Islet of Langerhans (tissue), 1 donor: ENCODE measurements around the gene PTGR3.

ENCODE experiments used
- FAIRE-seq: peaks from one replicate; lab custom pipeline; 2011; peaks lifted over from hg19 to GRCh38; lab: Jason Lieb, UNC

The PTGR3 gene

GRCh38 chr18:75209129-75209950 lies at the start of gene PTGR3:
Gene PTGR3 (minus strand): TSS chr18:75209139. CDS start chr18:75209058, 81 bp downstream.
- FAIRE-seq = peak; percentile 30

GRCh38 chr18:75257605-75258004 lies 48.7 kb upstream of the PTGR3 start:
- FAIRE-seq = no peak

GRCh38 chr18:75256376-75256775 lies 47.4 kb upstream of the PTGR3 start:
- peak; percentile 36 for FAIRE-seq

- no peak for FAIRE-seq
Observed at GRCh38 chr18:75255094-75255493, 46.2 kb upstream of the PTGR3 start.

- FAIRE-seq = no peak
Observed at GRCh38 chr18:75253784-75254183, 44.8 kb upstream of the PTGR3 start.

GRCh38 chr18:75253043-75253442 lies 44.1 kb upstream of the PTGR3 start:
- FAIRE-seq = peak; percentile 53

GRCh38 chr18:75252136-75252535 lies 43.2 kb upstream of the PTGR3 start:
- no peak for FAIRE-seq

- peak; percentile 13 for FAIRE-seq
Observed at GRCh38 chr18:75251466-75251865, 42.5 kb upstream of the PTGR3 start.

- no peak for FAIRE-seq
Observed at GRCh38 chr18:75250471-75250821, 41.5 kb upstream of the PTGR3 start.

- FAIRE-seq = no peak
Observed at GRCh38 chr18:75249672-75250470, 40.9 kb upstream of the PTGR3 start.

- FAIRE-seq = no peak
Observed at GRCh38 chr18:75249175-75249518, 40.2 kb upstream of the PTGR3 start.

- peak; percentile 89 for FAIRE-seq
Observed at GRCh38 chr18:75248426-75249174, 39.7 kb upstream of the PTGR3 start.

- FAIRE-seq = peak; percentile 97
Observed at GRCh38 chr18:75247611-75248421, 38.9 kb upstream of the PTGR3 start.

- FAIRE-seq = peak; percentile 55
Observed at GRCh38 chr18:75246721-75247610, 38.0 kb upstream of the PTGR3 start.

GRCh38 chr18:75244351-75245313 lies 35.7 kb upstream of the PTGR3 start:
- no peak for FAIRE-seq

GRCh38 chr18:75241705-75242104 lies 32.8 kb upstream of the PTGR3 start:
- no peak for FAIRE-seq

- FAIRE-seq = no peak
Observed at GRCh38 chr18:75240433-75240832, 31.5 kb upstream of the PTGR3 start.

- no peak for FAIRE-seq
Observed at GRCh38 chr18:75238786-75239185, 29.8 kb upstream of the PTGR3 start.

- no peak for FAIRE-seq
Observed at GRCh38 chr18:75238100-75238499, 29.2 kb upstream of the PTGR3 start.

- FAIRE-seq = no peak
Observed at GRCh38 chr18:75235896-75236295, 27.0 kb upstream of the PTGR3 start.
